Mucosa of descending colon (tissue), 3 donors: Measurements from ENCODE around the gene EVI5L. TPM values are rescaled to one million over a fixed set of nuclear protein-coding genes. Genes with fewer than 3 reads are reported as not detected.

Source experiments
- ATAC-seq: fragments of 200-7000 bp; cut with Tn5 transposase; one replicate; pipeline ENCODE4 v1.9.1; 2020; ENCODE audit warnings: mild to moderate bottlenecking, moderate library complexity
- DNase-seq, 3 donors: peaks; one replicate each; pipeline ENCODE4 v3.0.0-alpha.2; 2020
- H3K36me3 ChIP-seq: fragments of 200-600 bp; one replicate; pipeline ENCODE4 v1.8.0; 2021; ENCODE audit warnings: low read depth, mild to moderate bottlenecking
- H3K4me1 ChIP-seq: fragments of 200-600 bp; one replicate; pipeline ENCODE4 v1.8.0; 2021; ENCODE audit warnings: low read depth, mild to moderate bottlenecking
- H3K4me3 ChIP-seq: fragments of 200-600 bp; one replicate; pipeline ENCODE4 v1.8.0; 2021; ENCODE audit warnings: mild to moderate bottlenecking
- H3K9me3 ChIP-seq: fragments of 200-600 bp; one replicate; pipeline ENCODE4 v1.8.0; 2021; ENCODE audit warnings: mild to moderate bottlenecking
- intact Hi-C, 2 donors: fragments of 100-400 bp; cut with DNase I in 1 of 2; cut with micrococcal nuclease in 1 of 2; formaldehyde crosslinking; loops; one replicate each; pipeline versions ENCODE4 v1.11.0 to v1.11.1; 2022; cut with DNase I, micrococcal nuclease
- total RNA-seq, 3 donors: library from RNA; stranded (reverse); fragmentation: NEBNext Ultra II Directional in 2 of 3; extraction: Animal tissue kit (Norgen Biotek cat#: 25700) in 2 of 3; gene quantifications; one replicate each; pipeline versions ENCODE4 v1.2.1 to v1.2.4, GENCODE V29; 2021 to 2023
- TF ChIP-seq, protein P1 (sequence below): fragments of 200-600 bp; IDR thresholded peaks from one replicate; pipeline ENCODE4 v1.8.0; 2022; ENCODE audit warnings: antibody characterized with exemption, mild to moderate bottlenecking
- donor health status: DM: no; HTN: no; CAD: no; lungs with moderate emphysema.
- donor health status: DM: no; HTN: no; CAD: no.
- donor health status: DM: no; HTN: yes; CAD: no.

EVI5L gene
- total RNA-seq, 3 donors from 2014 or later, result 8.3 to 17.6 (median 11.4) TPM

DNA sequence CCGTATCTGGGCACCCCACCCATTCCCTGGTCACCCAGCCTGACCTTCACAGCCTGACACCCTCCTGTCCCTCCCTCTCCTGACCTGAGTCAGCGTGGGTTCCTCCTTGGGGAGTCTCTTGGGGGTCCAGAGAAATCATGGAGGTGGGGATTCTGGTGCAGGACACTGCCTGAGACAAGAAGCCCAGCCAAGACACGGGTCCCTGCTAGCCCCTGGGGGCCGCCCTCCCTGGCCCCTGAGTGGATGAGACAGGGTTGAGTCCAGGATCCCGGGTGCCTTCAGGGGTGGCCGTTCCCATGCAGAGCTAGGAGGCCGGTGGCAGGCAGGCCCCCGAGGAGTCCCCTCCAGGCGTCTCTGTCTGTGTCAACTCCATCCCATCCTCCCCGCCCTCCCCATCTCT is 75.2 kb downstream of the EVI5L start:
- TF ChIP-seq, protein P1, sequence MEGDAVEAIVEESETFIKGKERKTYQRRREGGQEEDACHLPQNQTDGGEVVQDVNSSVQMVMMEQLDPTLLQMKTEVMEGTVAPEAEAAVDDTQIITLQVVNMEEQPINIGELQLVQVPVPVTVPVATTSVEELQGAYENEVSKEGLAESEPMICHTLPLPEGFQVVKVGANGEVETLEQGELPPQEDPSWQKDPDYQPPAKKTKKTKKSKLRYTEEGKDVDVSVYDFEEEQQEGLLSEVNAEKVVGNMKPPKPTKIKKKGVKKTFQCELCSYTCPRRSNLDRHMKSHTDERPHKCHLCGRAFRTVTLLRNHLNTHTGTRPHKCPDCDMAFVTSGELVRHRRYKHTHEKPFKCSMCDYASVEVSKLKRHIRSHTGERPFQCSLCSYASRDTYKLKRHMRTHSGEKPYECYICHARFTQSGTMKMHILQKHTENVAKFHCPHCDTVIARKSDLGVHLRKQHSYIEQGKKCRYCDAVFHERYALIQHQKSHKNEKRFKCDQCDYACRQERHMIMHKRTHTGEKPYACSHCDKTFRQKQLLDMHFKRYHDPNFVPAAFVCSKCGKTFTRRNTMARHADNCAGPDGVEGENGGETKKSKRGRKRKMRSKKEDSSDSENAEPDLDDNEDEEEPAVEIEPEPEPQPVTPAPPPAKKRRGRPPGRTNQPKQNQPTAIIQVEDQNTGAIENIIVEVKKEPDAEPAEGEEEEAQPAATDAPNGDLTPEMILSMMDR, result no peak
- Histone ChIP-seq H3K36me3 (peaks cover 11% of the 10 kb centered on the region), H3K4me3 (no peak overlapping the region), H3K9me3 (no peaks in the 10 kb centered on the region), H3K4me1 (peaks cover 21% of the 10 kb centered on the region)
- no peak for ATAC-seq
- peak in 1 of 3 donors; percentile 57 for DNase-seq
- intact Hi-C loops, result loop anchor here in 1 of 2 donors (10.0 kb wide), 1 partner anchor 50 kb away; no protein-coding TSS in a partner anchor

DNA sequence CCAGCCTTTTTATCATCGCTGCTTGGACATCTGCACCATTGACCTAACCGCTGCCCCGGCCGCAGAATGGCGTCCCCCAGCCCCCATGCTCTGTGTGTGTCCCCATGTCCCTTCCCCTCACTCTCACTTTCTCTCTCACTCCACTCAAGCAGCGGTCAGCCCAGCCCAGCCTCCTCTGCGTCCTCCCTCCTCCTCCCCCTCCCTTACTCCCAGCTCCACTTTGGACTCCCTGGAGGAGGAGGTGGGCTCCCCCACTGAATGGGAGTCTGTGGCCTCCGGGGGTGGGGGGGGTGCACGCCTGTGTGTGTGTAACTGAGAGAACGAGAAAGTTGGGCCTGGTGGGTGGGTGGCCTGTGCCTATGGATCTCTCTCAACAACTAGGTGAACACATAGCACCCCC is 75.8 kb downstream of the EVI5L start:
- ATAC-seq (no peak), DNase-seq (peak in 1 of 3 donors; percentile 57)
- intact Hi-C loops, result loop anchor here in 1 of 2 donors (10.0 kb wide), 1 partner anchor 51 kb away; no protein-coding TSS in a partner anchor
- TF ChIP-seq, protein P1, result no peak
- peaks cover 15% of the 10 kb centered on the region for H3K36me3 ChIP-seq
- no peaks in the 10 kb centered on the region for H3K9me3 ChIP-seq
- no peak overlapping the region for H3K4me3 ChIP-seq
- peaks cover 21% of the 10 kb centered on the region for H3K4me1 ChIP-seq

DNA sequence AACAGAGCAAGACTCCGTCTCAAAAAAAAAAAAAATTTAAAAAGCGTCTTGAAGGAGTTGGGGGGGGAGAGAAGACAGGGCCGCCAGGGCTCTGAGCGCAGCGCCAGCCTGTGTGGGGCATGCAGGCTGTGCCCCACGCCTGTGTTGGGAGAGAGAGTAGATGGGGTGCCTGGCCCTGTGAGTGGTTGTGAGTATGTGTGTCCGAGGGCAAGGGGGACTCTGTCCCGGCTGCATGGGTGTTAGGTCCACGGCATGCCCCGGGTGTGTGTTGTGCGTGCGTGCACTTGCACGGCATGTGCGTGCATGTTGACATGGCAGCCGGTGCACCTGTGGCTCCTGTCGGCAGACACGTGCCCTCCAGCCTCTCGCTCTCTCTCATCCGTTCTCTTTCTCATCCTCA is 77.1 kb downstream of the EVI5L start:
- no peaks in the 10 kb centered on the region for H3K9me3 ChIP-seq
- TF ChIP-seq, protein P1, result no peak
- ATAC-seq, result no peak
- intact Hi-C loops, result loop anchor here in 1 of 2 donors (10.0 kb wide), 1 partner anchor 52 kb away; no protein-coding TSS in a partner anchor
- peaks cover 24% of the 10 kb centered on the region for H3K36me3 ChIP-seq
- no peak for DNase-seq
- H3K4me1 ChIP-seq, result peaks cover 21% of the 10 kb centered on the region
- H3K4me3 ChIP-seq, result no peak overlapping the region

DNA sequence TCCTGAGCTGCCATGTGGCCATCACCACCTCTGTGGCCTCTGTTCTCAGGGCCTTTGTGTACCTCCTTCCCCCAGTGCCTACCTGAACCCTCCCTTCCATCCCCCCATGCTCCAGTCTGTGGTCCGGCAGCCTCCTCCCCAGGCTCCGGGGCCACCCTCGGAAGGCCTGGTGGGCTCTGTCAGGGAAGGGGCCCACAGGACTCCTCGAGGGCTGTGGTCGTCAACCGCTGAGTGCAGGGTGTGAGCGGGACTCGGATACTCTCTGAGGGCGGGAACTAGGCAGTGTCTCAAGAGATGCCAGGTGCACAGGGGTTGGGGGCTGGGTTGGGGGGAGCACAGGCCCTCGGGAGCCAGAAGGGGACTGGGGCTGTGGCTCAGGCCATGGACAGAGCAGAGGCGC is 77.5 kb downstream of the EVI5L start:
- no peak for ATAC-seq
- intact Hi-C loops, result loop anchor here in 1 of 2 donors (10.0 kb wide), 1 partner anchor 53 kb away; no protein-coding TSS in a partner anchor

DNA sequence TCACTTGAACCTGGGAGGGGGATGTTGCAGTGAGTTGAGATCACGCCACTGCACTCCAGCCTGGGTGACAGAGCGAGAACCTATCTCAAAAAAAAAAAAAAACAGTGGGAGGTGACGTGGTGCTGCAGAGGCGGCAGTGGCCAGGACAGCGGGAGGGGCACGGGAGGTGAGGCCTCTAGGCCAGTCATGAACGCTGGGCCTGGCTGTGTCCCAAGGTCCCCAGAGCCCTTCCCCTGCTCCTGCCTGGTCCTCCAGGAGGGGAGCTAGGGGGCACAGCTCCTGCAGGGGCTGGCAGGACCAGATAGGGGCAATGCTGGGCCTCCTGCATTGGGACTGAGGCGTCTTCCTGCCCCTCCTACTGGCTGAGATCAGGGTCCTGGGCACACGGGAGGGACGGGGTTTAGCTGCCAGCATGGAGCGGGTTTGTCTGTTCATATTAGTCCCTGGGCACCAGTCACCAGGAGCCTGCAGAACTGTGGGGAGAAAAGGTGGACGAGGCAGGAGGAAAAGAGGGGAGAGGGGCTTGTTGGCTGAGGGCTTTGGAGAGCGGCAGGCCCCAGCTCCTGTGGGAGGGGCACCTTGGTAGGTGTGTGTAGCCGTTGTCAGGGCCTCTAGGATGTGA is 78.2 kb downstream of the EVI5L start:
- H3K36me3 ChIP-seq, result peaks cover 25% of the 10 kb centered on the region
- H3K9me3 ChIP-seq, result no peaks in the 10 kb centered on the region
- TF ChIP-seq, protein P1, result no peak
- ATAC-seq (no peak), DNase-seq (no peak)
- H3K4me1 ChIP-seq, result peaks cover 14% of the 10 kb centered on the region
- intact Hi-C loops, result loop anchor here in 1 of 2 donors (10.0 kb wide), 1 partner anchor 53 kb away; no protein-coding TSS in a partner anchor
- H3K4me3 ChIP-seq, result no peak overlapping the region

More for the DNA sequence above, 77.5 kb downstream of the EVI5L start:
- H3K4me1 ChIP-seq, result peaks cover 21% of the 10 kb centered on the region
- TF ChIP-seq, protein P1, result no peak
- H3K4me3 ChIP-seq, result no peak overlapping the region
- peaks cover 26% of the 10 kb centered on the region for H3K36me3 ChIP-seq
- H3K9me3 ChIP-seq, result no peaks in the 10 kb centered on the region
- DNase-seq, result no peak
